HUES6 (cell line): Measurements from ENCODE around the gene AFF1.

Experiments
- H3K27ac ChIP-seq: 2 replicates; pipeline ENCODE4 v1.7.0; 2013; ENCODE audit warnings: low read depth, mild to moderate bottlenecking, low read length, inconsistent platforms
- H3K27me3 ChIP-seq: 2 replicates; pipeline ENCODE4 v1.6.1; 2013; ENCODE audit warnings: low read length; ENCODE audit not compliant: control insufficient read depth, insufficient read depth
- H3K36me3 ChIP-seq: 2 replicates; pipeline ENCODE4 v1.6.1; 2013; ENCODE audit warnings: low read length; ENCODE audit not compliant: control insufficient read depth, insufficient read depth
- H3K4me1 ChIP-seq: 2 replicates; pipeline ENCODE4 v1.6.1; 2013; ENCODE audit warnings: low read length; ENCODE audit not compliant: control insufficient read depth, insufficient read depth
- H3K4me3 ChIP-seq: 2 replicates; pipeline ENCODE4 v1.5.1; 2013; ENCODE audit warnings: low read depth, low read length
- H3K9ac ChIP-seq: one replicate; pipeline ENCODE4 v1.6.1; 2013; ENCODE audit warnings: mild to moderate bottlenecking, low read length
- H3K9me3 ChIP-seq: 2 replicates; pipeline ENCODE4 v1.6.1; 2013; ENCODE audit warnings: low read depth, low read length; ENCODE audit not compliant: control insufficient read depth, insufficient read depth

Gene AFF1

GRCh38 chr4:86970447-86971354, 35.9 kb downstream of the AFF1 start:
- no peak overlapping the region for H3K9ac ChIP-seq
- no peak overlapping the region for H3K4me3 ChIP-seq
- H3K27me3 ChIP-seq = no peaks in the 10 kb centered on the region
- no peak overlapping the region for H3K27ac ChIP-seq
- no peaks in the 10 kb centered on the region for H3K36me3 ChIP-seq
- peaks cover 70% of the 10 kb centered on the region for H3K4me1 ChIP-seq
- H3K9me3 ChIP-seq = no peaks in the 10 kb centered on the region

GRCh38 chr4:86971355-86971683, 36.5 kb downstream of the AFF1 start:
- H3K27ac ChIP-seq = no peak overlapping the region
- no peaks in the 10 kb centered on the region for H3K27me3 ChIP-seq
- no peak overlapping the region for H3K4me3 ChIP-seq
- peaks cover 69% of the 10 kb centered on the region for H3K4me1 ChIP-seq
- no peaks in the 10 kb centered on the region for H3K9me3 ChIP-seq
- H3K36me3 ChIP-seq = no peaks in the 10 kb centered on the region
- no peak overlapping the region for H3K9ac ChIP-seq

- H3K4me3 ChIP-seq = no peak overlapping the region
- H3K9ac ChIP-seq = no peak overlapping the region
- peaks cover 58% of the 10 kb centered on the region for H3K4me1 ChIP-seq
- no peaks in the 10 kb centered on the region for H3K36me3 ChIP-seq
- H3K9me3 ChIP-seq = no peaks in the 10 kb centered on the region
- no peaks in the 10 kb centered on the region for H3K27me3 ChIP-seq
- 0 out of 2 replicates have a peak overlapping the region, but pooled peaks have one; percentile 18 for H3K27ac ChIP-seq
Observed at GRCh38 chr4:86972997-86973396, 38.2 kb downstream of the AFF1 start.

- Histone ChIP-seq H3K4me1 (peaks cover 52% of the 10 kb centered on the region), H3K36me3 (no peaks in the 10 kb centered on the region), H3K4me3 (no peak overlapping the region), H3K27ac (no peak overlapping the region), H3K9ac (no peak overlapping the region), H3K9me3 (no peaks in the 10 kb centered on the region), H3K27me3 (no peaks in the 10 kb centered on the region)
Observed at GRCh38 chr4:86973668-86974067, 38.9 kb downstream of the AFF1 start.

- Histone ChIP-seq H3K36me3 (no peaks in the 10 kb centered on the region), H3K9ac (no peak overlapping the region), H3K4me1 (peaks cover 51% of the 10 kb centered on the region), H3K9me3 (no peaks in the 10 kb centered on the region), H3K4me3 (no peak overlapping the region), H3K27ac (no peak overlapping the region), H3K27me3 (no peaks in the 10 kb centered on the region)
Observed at GRCh38 chr4:86974551-86974994, 39.8 kb downstream of the AFF1 start.

GRCh38 chr4:86975927-86976326, 41.1 kb downstream of the AFF1 start:
- Histone ChIP-seq H3K4me1 (peaks cover 41% of the 10 kb centered on the region), H3K9ac (no peak overlapping the region), H3K36me3 (no peaks in the 10 kb centered on the region), H3K27me3 (no peaks in the 10 kb centered on the region), H3K4me3 (no peak overlapping the region), H3K9me3 (no peaks in the 10 kb centered on the region), H3K27ac (no peak overlapping the region)

- no peaks in the 10 kb centered on the region for H3K27me3 ChIP-seq
- H3K4me3 ChIP-seq = no peak overlapping the region
- no peak overlapping the region for H3K27ac ChIP-seq
- no peak overlapping the region for H3K9ac ChIP-seq
- H3K36me3 ChIP-seq = peaks cover 5% of the 10 kb centered on the region
- H3K4me1 ChIP-seq = peaks cover 33% of the 10 kb centered on the region
- no peaks in the 10 kb centered on the region for H3K9me3 ChIP-seq
Observed at GRCh38 chr4:86976801-86977485, 42.1 kb downstream of the AFF1 start.

GRCh38 chr4:86977621-86978184, 42.9 kb downstream of the AFF1 start:
- Histone ChIP-seq H3K4me3 (no peak overlapping the region), H3K4me1 (peaks cover 28% of the 10 kb centered on the region), H3K27me3 (no peaks in the 10 kb centered on the region), H3K27ac (no peak overlapping the region), H3K36me3 (peaks cover 7% of the 10 kb centered on the region), H3K9me3 (no peaks in the 10 kb centered on the region), H3K9ac (no peak overlapping the region)

- Histone ChIP-seq H3K27ac (no peak overlapping the region), H3K4me3 (no peak overlapping the region), H3K36me3 (peaks cover 7% of the 10 kb centered on the region), H3K9ac (no peak overlapping the region), H3K27me3 (no peaks in the 10 kb centered on the region), H3K4me1 (peaks cover 19% of the 10 kb centered on the region), H3K9me3 (no peaks in the 10 kb centered on the region)
Observed at GRCh38 chr4:86978709-86979108, 43.9 kb downstream of the AFF1 start.

GRCh38 chr4:86980230-86980629, 45.4 kb downstream of the AFF1 start:
- Histone ChIP-seq H3K9ac (no peak overlapping the region), H3K27ac (no peak overlapping the region), H3K4me1 (peaks cover 10% of the 10 kb centered on the region; the same call in 1 of the 2 replicates)

GRCh38 chr4:86981789-86982188, 47.0 kb downstream of the AFF1 start:
- Histone ChIP-seq H3K4me3 (no peak overlapping the region), H3K36me3 (peaks cover 7% of the 10 kb centered on the region), H3K9ac (no peak overlapping the region), H3K4me1 (peaks cover 6% of the 10 kb centered on the region; the same call in 1 of the 2 replicates), H3K27me3 (no peaks in the 10 kb centered on the region), H3K27ac (no peak overlapping the region), H3K9me3 (no peaks in the 10 kb centered on the region)

More at GRCh38 chr4:86980230-86980629, 45.4 kb downstream of the AFF1 start:
- H3K27me3 ChIP-seq = no peaks in the 10 kb centered on the region
- H3K9me3 ChIP-seq = no peaks in the 10 kb centered on the region
- H3K36me3 ChIP-seq = peaks cover 7% of the 10 kb centered on the region
- H3K4me3 ChIP-seq = no peak overlapping the region
